ENCODE results near the gene LDLRAD4.

The LDLRAD4 gene

GRCh38 chr18:13548966-13549879, 330.7 kb downstream of the LDLRAD4 start:
- no peak for TF ChIP-seq GATA3 (IDR thresholded peaks at IDR 0.05; ENCODE audit: low read depth, low read length)
- no peak for TF ChIP-seq GATA2 (IDR thresholded peaks at IDR 0.05; ENCODE audit: low read depth, low read length)

- TF ChIP-seq GATA3 (IDR thresholded peaks at IDR 0.05; ENCODE audit: low read depth, low read length) = no peak
- TF ChIP-seq GATA2 (IDR thresholded peaks at IDR 0.05; ENCODE audit: low read depth, low read length) = no peak
These were observed 331.3 kb downstream of the LDLRAD4 start for GRCh38 chr18:13549880-13550232.

DNA sequence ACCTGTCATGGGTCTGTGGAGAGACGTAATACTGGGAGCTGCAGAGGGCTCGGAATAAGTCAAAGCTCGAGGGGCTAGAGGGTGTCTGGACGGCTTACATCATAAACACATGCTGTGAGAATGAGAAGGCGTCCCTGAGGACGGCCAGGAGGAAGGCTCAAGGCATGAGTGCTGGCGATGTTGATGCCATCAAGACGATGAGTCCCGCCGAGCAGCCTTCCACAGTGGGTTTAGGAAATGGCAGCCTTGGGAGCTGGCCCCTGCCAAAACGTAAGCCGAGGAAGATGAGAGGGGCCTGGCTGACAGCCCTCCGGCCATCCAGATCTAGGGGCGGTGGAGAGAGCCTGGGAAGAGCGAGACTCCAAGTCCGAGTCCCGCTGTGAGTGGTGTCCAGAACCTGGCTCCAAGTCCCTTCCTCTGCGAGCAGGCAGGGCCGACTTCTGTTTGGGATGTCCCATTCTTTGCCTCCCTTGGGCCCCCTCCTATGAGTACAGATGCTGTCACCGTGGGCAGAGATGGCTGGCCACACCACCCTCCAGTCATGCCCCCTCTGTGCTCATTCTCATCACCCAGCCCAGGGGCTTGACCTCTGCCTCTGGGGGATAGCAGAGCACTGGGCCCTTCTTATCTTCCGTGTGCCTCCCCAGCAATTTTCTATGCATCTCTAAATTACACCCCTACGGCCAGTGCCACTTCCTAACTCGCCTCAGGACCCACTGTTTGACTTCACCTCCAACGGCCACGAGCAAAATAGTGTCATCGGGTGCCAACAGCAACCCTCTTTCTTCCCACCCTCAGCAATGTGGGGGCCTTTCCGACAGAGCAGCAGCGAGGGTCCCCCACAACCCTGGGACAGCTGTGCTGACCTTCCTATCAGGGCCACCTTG, 332.1 kb downstream of the LDLRAD4 start:
- TF ChIP-seq GATA3 (IDR thresholded peaks at IDR 0.05; ENCODE audit: low read depth, low read length) (no peak), GATA2 (IDR thresholded peaks at IDR 0.05; ENCODE audit: low read depth, low read length) (no peak)

- TF ChIP-seq GATA2 (IDR thresholded peaks at IDR 0.05; ENCODE audit: low read depth, low read length) = no peak
- no peak for TF ChIP-seq GATA3 (IDR thresholded peaks at IDR 0.05; ENCODE audit: low read depth, low read length)
These were observed 332.7 kb downstream of the LDLRAD4 start for GRCh38 chr18:13551305-13551603.

GRCh38 chr18:13551841-13552733, 333.5 kb downstream of the LDLRAD4 start:
- TF ChIP-seq GATA3 (IDR thresholded peaks at IDR 0.05; ENCODE audit: low read depth, low read length) (no peak), GATA2 (IDR thresholded peaks at IDR 0.05; ENCODE audit: low read depth, low read length) (no peak)

- TF ChIP-seq GATA3 (IDR thresholded peaks at IDR 0.05; ENCODE audit: low read depth, low read length) = no peak
- TF ChIP-seq GATA2 (IDR thresholded peaks at IDR 0.05; ENCODE audit: low read depth, low read length) = no peak
These were observed 334.9 kb downstream of the LDLRAD4 start for GRCh38 chr18:13553449-13553848.

GRCh38 chr18:13555192-13555591, 336.6 kb downstream of the LDLRAD4 start:
- TF ChIP-seq GATA2 (IDR thresholded peaks at IDR 0.05; ENCODE audit: low read depth, low read length) (no peak), GATA3 (IDR thresholded peaks at IDR 0.05; ENCODE audit: low read depth, low read length) (no peak)

DNA sequence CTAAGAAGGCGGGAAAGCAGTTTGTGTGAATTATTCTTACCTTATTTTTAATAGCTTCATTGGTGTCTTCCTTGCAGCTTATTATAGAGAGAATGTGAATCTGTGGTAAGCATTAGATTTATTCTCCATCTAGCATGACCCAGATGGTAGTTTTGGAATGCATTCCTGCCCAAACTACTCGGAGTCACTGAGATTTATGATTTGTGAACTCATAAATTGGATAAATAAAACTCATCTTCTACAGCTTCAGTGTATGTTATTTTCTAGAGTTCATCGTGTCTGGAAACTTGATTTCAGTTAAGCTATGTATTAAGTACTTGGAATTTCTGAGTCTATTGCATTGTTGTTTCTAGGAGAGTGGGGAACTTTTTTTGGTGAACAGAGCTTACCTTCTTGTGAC, 337.3 kb downstream of the LDLRAD4 start:
- TF ChIP-seq GATA2 (IDR thresholded peaks at IDR 0.05; ENCODE audit: low read depth, low read length) = no peak
- no peak for TF ChIP-seq GATA3 (IDR thresholded peaks at IDR 0.05; ENCODE audit: low read depth, low read length)

- TF ChIP-seq GATA3 (IDR thresholded peaks at IDR 0.05; ENCODE audit: low read depth, low read length) (no peak), GATA2 (IDR thresholded peaks at IDR 0.05; ENCODE audit: low read depth, low read length) (no peak)
These were observed 337.9 kb downstream of the LDLRAD4 start for GRCh38 chr18:13556502-13556901.

GRCh38 chr18:13558124-13558523, 339.6 kb downstream of the LDLRAD4 start:
- no peak for TF ChIP-seq GATA2 (IDR thresholded peaks at IDR 0.05; ENCODE audit: low read depth, low read length)
- TF ChIP-seq GATA3 (IDR thresholded peaks at IDR 0.05; ENCODE audit: low read depth, low read length) = no peak

- no peak for TF ChIP-seq GATA2 (IDR thresholded peaks at IDR 0.05; ENCODE audit: low read depth, low read length)
- TF ChIP-seq GATA3 (IDR thresholded peaks at IDR 0.05; ENCODE audit: low read depth, low read length) = no peak
These were observed 340.2 kb downstream of the LDLRAD4 start for GRCh38 chr18:13558790-13559189.

GRCh38 chr18:13559754-13560153, 341.2 kb downstream of the LDLRAD4 start:
- TF ChIP-seq GATA2 (IDR thresholded peaks at IDR 0.05; ENCODE audit: low read depth, low read length) (no peak), GATA3 (IDR thresholded peaks at IDR 0.05; ENCODE audit: low read depth, low read length) (no peak)

GRCh38 chr18:13560306-13560705, 341.7 kb downstream of the LDLRAD4 start:
- TF ChIP-seq GATA2 (IDR thresholded peaks at IDR 0.05; ENCODE audit: low read depth, low read length) (no peak), GATA3 (IDR thresholded peaks at IDR 0.05; ENCODE audit: low read depth, low read length) (no peak)
